Measurements from ENCODE around the gene CST7. TPM values are rescaled to one million over a fixed set of nuclear protein-coding genes. Genes with fewer than 3 reads are reported as not detected.

The CST7 gene
- total RNA-seq, 1 experiment from 2014 or later = not detected

DNA sequence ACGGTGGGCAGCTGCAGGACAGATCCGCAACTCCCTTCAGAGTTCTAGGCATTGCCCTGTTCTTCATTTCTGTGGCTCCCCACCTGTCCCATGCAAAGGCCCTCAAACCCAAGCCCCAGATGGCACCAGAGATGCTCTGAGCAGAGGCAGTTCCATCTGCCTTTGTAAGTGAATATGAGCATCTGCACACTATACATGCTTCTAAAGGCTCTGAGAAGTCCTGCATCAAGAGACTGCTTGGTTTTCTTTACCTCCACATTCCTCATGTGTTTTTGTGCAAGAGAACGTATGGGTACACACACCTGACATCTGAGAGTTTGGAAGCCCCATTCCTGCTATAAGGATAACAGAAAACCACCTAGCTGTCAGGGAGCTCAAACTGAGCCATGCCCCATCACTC, 14.4 kb upstream of the CST7 start:
- TF ChIP-seq ZFX (IDR thresholded peaks at IDR 0.05) = no peak
- TF ChIP-seq, protein P1, sequence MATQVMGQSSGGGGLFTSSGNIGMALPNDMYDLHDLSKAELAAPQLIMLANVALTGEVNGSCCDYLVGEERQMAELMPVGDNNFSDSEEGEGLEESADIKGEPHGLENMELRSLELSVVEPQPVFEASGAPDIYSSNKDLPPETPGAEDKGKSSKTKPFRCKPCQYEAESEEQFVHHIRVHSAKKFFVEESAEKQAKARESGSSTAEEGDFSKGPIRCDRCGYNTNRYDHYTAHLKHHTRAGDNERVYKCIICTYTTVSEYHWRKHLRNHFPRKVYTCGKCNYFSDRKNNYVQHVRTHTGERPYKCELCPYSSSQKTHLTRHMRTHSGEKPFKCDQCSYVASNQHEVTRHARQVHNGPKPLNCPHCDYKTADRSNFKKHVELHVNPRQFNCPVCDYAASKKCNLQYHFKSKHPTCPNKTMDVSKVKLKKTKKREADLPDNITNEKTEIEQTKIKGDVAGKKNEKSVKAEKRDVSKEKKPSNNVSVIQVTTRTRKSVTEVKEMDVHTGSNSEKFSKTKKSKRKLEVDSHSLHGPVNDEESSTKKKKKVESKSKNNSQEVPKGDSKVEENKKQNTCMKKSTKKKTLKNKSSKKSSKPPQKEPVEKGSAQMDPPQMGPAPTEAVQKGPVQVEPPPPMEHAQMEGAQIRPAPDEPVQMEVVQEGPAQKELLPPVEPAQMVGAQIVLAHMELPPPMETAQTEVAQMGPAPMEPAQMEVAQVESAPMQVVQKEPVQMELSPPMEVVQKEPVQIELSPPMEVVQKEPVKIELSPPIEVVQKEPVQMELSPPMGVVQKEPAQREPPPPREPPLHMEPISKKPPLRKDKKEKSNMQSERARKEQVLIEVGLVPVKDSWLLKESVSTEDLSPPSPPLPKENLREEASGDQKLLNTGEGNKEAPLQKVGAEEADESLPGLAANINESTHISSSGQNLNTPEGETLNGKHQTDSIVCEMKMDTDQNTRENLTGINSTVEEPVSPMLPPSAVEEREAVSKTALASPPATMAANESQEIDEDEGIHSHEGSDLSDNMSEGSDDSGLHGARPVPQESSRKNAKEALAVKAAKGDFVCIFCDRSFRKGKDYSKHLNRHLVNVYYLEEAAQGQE (IDR thresholded peaks at IDR 0.05; ENCODE audit: low read depth) = no peak
- Histone ChIP-seq H3K4me1 (ENCODE audit: control insufficient read depth in 1 of 2, insufficient read depth in 2 of 2, low read length in 2 of 2) (peaks cover 9 to 21% of the 10 kb centered on the region in 2 experiments), H3K27ac (ENCODE audit: low read depth, low read length) (no peak overlapping the region), H4K20me1 (ENCODE audit: insufficient read depth) (no peaks in the 10 kb centered on the region), H3K9me3 (ENCODE audit: control insufficient read depth in 1 of 2, insufficient read depth in 1 of 2, low read depth in 1 of 2, low read length in 2 of 2) (no peaks in the 10 kb centered on the region), H2AFZ (ENCODE audit: low read depth, low read length, poor library complexity, severe bottlenecking) (no peak overlapping the region), H3K27me3 (ENCODE audit: insufficient read depth, low read length) (no peaks in the 10 kb centered on the region), H3K9ac (ENCODE audit: low read length) (no peak overlapping the region), H3K4me2 (ENCODE audit: low read length) (no peak overlapping the region), H3K36me3 (ENCODE audit: control insufficient read depth in 1 of 2, insufficient read depth in 2 of 2, low read length in 2 of 2) (no peaks in the 10 kb centered on the region), H3K79me2 (ENCODE audit: insufficient read depth, low read length) (no peaks in the 10 kb centered on the region), H3K4me3 (replicated peaks in 1 of 2; ENCODE audit: low read depth in 1 of 2, low read length in 2 of 2) (no peak overlapping the region), H3K9me2 (ENCODE audit: insufficient read depth) (no peaks in the 10 kb centered on the region)
- intact Hi-C loops (cut with micrococcal nuclease) = no loop called here
- BruUV-seq (replicated peaks) = no TSS peak
- ChIA-PET RAD21 (ENCODE audit: low non-redundant PET in 1 of 2, low total read pairs in 2 of 2, uncharacterized antibody in 2 of 2, unreplicated experiment in 2 of 2) (no interaction called here), CTCF (no interaction called here), POLR2A (no interaction called here)
- DNase-seq (ENCODE audit: low read depth, low spot score) (no peak), ATAC-seq (no peak)

DNA sequence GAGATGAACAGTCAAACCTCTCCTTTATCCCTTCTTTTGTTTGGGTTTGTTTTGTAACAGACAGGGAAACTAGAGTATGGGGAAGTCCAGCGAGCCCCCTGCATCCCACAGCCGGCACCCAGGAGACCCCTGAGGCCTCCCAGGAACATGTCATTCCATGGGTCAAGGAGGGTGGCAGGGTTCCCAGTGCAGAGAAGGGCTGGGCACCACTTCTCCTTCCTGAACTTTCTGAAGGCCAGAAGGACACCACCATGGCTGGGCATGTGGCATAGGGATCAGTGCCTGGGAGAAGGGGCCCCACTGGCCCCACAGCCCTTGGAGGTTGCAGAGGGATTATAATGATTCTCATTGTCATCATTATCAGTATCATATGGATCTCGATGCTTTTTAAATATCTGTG, 13.9 kb upstream of the CST7 start:
- peaks cover 5 to 17% of the 10 kb centered on the region in 2 experiments for H3K4me1 ChIP-seq (ENCODE audit: control insufficient read depth in 1 of 2, insufficient read depth in 2 of 2, low read length in 2 of 2)
- H2AFZ ChIP-seq (ENCODE audit: low read depth, low read length, poor library complexity, severe bottlenecking) = no peak overlapping the region
- CTCF ChIA-PET = no interaction called here
- no peak overlapping the region for H3K9ac ChIP-seq (ENCODE audit: low read length)
- BruUV-seq (replicated peaks) = no TSS peak
- DNase-seq (ENCODE audit: low read depth, low spot score) = no peak
- no peaks in the 10 kb centered on the region for H3K79me2 ChIP-seq (ENCODE audit: insufficient read depth, low read length)
- intact Hi-C loops (cut with micrococcal nuclease) = no loop called here
- no peak overlapping the region for H3K4me2 ChIP-seq (ENCODE audit: low read length)
- no peaks in the 10 kb centered on the region for H3K27me3 ChIP-seq (ENCODE audit: insufficient read depth, low read length)
- no peaks in the 10 kb centered on the region for H3K9me2 ChIP-seq (ENCODE audit: insufficient read depth)
- POLR2A ChIA-PET = no interaction called here
- no peaks in the 10 kb centered on the region for H4K20me1 ChIP-seq (ENCODE audit: insufficient read depth)
- H3K9me3 ChIP-seq (ENCODE audit: control insufficient read depth in 1 of 2, insufficient read depth in 1 of 2, low read depth in 1 of 2, low read length in 2 of 2) = no peaks in the 10 kb centered on the region
- TF ChIP-seq, protein P2, sequence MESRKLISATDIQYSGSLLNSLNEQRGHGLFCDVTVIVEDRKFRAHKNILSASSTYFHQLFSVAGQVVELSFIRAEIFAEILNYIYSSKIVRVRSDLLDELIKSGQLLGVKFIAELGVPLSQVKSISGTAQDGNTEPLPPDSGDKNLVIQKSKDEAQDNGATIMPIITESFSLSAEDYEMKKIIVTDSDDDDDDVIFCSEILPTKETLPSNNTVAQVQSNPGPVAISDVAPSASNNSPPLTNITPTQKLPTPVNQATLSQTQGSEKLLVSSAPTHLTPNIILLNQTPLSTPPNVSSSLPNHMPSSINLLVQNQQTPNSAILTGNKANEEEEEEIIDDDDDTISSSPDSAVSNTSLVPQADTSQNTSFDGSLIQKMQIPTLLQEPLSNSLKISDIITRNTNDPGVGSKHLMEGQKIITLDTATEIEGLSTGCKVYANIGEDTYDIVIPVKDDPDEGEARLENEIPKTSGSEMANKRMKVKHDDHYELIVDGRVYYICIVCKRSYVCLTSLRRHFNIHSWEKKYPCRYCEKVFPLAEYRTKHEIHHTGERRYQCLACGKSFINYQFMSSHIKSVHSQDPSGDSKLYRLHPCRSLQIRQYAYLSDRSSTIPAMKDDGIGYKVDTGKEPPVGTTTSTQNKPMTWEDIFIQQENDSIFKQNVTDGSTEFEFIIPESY (IDR thresholded peaks at IDR 0.05; ENCODE audit: extremely low read depth, insufficient replicate concordance, low read length) = no peak
- no peak for TF ChIP-seq EZH2phosphoT487 (IDR thresholded peaks at IDR 0.05; ENCODE audit: borderline replicate concordance)
- TF ChIP-seq, protein P3, sequence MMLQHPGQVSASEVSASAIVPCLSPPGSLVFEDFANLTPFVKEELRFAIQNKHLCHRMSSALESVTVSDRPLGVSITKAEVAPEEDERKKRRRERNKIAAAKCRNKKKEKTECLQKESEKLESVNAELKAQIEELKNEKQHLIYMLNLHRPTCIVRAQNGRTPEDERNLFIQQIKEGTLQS (IDR thresholded peaks at IDR 0.05) = no peak
- TF ChIP-seq ZFX (IDR thresholded peaks at IDR 0.05) = no peak
- TF ChIP-seq FOSL1 (IDR thresholded peaks at IDR 0.05; ENCODE audit: low read depth) = no peak
- no peak for TF ChIP-seq POLR2AphosphoS5 (IDR thresholded peaks at IDR 0.05; ENCODE audit: low read depth, low read length)
- no peak for TF ChIP-seq CBX3 (IDR thresholded peaks at IDR 0.05; ENCODE audit: low read depth)
- TF ChIP-seq EZH2 (IDR thresholded peaks at IDR 0.05) = no peak
- TF ChIP-seq SIN3A (IDR thresholded peaks at IDR 0.05; ENCODE audit: low read depth) = no peak
- no peak for ATAC-seq
- H3K27ac ChIP-seq (ENCODE audit: low read depth, low read length) = no peak overlapping the region
- RAD21 ChIA-PET (ENCODE audit: low non-redundant PET in 1 of 2, low total read pairs in 2 of 2, uncharacterized antibody in 2 of 2, unreplicated experiment in 2 of 2) = no interaction called here
- H3K4me3 ChIP-seq (replicated peaks in 1 of 2; ENCODE audit: low read depth in 1 of 2, low read length in 2 of 2) = no peak overlapping the region
- no peaks in the 10 kb centered on the region for H3K36me3 ChIP-seq (ENCODE audit: control insufficient read depth in 1 of 2, insufficient read depth in 2 of 2, low read length in 2 of 2)
